Activated T-cell treated with anti-CD3 and anti-CD28 coated beads for 1 hour (primary cell): ENCODE measurements around the gene ZNF784.
"Not testable (repeated sequence)": the region's sequence is repeated elsewhere in the genome, so short reads cannot be mapped to it uniquely, and the experiment has no call there.

Experiments
- DNase-seq: peaks from one replicate; pipeline ENCODE4 v3.0.0-alpha.2; 2020; ENCODE audit warnings: low read depth

ZNF784 gene

DNA sequence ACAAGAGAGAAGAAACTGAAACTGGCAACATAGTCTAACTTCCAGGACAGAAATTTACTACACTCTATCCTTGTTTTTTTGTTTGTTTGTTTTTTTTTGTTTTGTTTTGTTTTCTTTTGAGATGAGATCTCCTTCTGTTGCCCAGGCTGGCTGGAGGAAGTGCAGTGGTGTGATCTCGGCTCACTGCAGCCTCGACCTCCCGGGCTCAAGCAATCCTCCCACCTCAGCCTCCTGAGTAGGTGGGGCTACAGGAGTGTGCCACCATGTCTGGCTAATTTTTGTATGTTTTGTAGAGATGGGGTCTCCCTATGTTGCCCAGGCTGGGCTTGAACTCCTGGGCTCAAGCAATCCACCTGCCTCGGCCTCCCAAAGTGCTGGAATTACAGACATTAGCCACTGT lies 42.1 kb downstream of the ZNF784 start:
- DNase-seq: not testable (repeated sequence)

DNA sequence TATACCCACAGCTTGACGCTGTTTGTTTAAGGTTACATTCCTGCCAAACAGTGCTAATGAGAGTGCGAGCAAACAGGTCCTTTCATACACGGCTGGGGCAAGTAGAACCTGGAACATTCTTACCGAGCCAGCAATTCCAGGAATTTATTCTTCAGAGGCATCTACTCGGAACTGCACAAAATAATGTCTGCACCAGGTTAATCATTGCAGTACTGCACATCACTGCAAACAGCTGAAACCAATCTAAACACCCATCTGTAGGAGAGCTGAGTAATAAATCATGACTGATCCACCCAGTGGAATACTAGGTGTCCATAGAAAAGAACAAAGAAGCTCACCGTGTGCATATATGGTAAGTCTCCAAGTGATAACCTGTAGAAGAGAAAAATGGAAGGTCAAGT lies 42.5 kb downstream of the ZNF784 start:
- no peak for DNase-seq

GRCh38 chr19:55581145-55581822 lies 43.1 kb downstream of the ZNF784 start:
- DNase-seq: no peak

GRCh38 chr19:55580628-55581144 lies 43.7 kb downstream of the ZNF784 start, which contains the start of gene ZNF579:
TSS of gene ZNF579 (minus strand) at chr19:55580848. CDS start at chr19:55579639, 1,209 bp downstream.
- DNase-seq: peak; percentile 54

DNA sequence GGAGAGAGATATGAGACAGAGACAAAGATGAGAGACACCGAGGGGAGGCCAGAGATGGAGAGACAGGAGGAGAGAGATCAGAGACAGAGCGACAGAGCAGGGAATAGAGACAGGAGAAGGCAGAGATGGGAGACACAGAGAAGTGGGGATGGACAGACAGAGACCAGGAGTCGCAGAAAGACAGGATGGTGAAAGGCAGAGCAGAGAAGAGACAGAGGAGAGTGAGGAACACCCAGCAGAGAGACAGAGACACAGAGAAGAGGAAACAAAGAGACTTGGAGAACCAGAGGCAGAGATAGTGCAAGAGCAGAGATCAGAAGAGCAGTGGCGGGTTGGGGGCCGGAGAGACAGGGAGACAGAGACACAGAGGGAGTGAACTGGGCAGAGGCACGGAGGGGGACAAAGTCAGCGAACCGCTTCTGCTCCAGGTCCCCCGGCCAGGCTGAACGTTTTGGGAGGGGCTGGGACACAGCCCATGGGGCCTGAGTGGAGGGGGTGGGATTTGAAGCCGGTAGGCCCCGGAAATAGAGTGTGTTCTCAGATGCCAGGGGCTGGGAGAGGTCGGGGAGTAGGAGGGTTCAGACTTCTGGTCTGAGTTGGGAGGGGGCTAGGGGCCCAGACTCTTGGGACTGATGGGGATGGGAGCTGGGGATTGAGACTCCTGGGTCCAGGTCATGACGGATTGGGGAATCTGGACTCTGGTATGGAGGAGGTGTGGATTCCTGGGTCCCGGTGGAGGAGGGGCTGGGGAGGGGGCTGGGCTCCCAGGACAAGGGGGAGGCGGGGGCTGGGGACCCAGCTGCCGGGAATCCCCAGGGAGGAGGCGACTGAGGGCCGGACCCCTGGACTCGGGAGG lies 44.4 kb downstream of the ZNF784 start:
- no peak for DNase-seq

GRCh38 chr19:55578761-55579747 lies 45.3 kb downstream of the ZNF784 start:
- no peak for DNase-seq

GRCh38 chr19:55578031-55578760 lies 46.2 kb downstream of the ZNF784 start:
- no peak for DNase-seq

GRCh38 chr19:55576746-55577145 lies 47.6 kb downstream of the ZNF784 start:
- DNase-seq: no peak

DNA sequence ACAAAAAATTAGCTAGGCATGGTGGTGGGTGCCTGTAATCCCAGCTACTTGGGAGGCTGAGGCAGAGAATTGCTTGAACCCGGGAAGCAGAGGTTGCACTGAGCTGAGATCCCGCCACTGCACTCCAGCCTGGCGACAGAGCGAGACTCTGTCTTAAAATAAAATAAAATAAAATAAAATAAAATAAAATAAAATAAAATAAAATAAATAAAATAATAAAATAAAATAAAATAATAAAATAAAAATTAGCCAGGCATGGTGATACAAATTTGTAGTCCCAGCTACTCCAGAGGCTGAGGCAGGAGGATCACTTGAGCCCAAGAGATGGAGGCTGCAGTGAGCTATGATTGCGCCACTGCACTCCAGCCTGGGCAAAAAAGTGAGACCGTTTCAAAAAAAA lies 50.4 kb downstream of the ZNF784 start:
- not testable (repeated sequence) for DNase-seq
